Subcutaneous adipose tissue (tissue), 4 donors: ENCODE data around the gene RCBTB1. TPM values are rescaled to one million over a fixed set of nuclear protein-coding genes. Genes with fewer than 3 reads are reported as not detected.

ENCODE experiments used
- CTCF ChIP-seq: fragments of 450-650 bp; IDR thresholded peaks from one replicate; pipeline ENCODE4 v1.5.1; 2016; ENCODE audit warnings: low read depth, mild to moderate bottlenecking, control low read depth, antibody characterized with exemption, moderate library complexity
- total RNA-seq, 4 donors: library from RNA; depleted of rRNA; stranded (reverse); fragments of >200 nt; gene quantifications; one replicate each; pipeline ENCODE4 v1.1.0, GENCODE V29; 2016

RCBTB1 gene
- total RNA-seq, 4 donors from 2014 or later: 13.4 to 14.1 (median 13.9) TPM

GRCh38 chr13:49546561-49546960, 38.8 kb downstream of the RCBTB1 start:
- TF ChIP-seq CTCF: no peak

GRCh38 chr13:49545661-49546060, 39.7 kb downstream of the RCBTB1 start:
- no peak for TF ChIP-seq CTCF

GRCh38 chr13:49543656-49544055, 41.7 kb downstream of the RCBTB1 start:
- TF ChIP-seq CTCF: no peak

DNA sequence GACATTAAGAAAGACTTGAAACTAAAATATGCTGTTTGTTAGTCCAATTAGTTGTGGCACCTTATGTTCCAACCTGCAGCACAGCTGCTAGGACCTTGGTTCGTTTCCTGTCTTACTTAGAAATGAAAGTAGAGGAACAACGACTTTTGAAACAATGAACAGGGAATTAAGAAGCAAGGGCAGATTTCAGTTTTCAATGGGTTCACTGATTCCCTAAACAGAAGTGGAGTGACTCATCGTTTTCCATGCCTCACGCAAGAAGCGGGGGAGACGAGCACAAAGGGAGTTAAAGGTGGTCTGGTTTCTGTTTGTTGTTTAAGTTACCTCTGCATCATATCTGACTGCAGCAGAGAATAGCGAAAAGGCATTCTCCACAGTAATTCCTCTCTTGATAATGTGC, 44.8 kb downstream of the RCBTB1 start:
- TF ChIP-seq CTCF: no peak

DNA sequence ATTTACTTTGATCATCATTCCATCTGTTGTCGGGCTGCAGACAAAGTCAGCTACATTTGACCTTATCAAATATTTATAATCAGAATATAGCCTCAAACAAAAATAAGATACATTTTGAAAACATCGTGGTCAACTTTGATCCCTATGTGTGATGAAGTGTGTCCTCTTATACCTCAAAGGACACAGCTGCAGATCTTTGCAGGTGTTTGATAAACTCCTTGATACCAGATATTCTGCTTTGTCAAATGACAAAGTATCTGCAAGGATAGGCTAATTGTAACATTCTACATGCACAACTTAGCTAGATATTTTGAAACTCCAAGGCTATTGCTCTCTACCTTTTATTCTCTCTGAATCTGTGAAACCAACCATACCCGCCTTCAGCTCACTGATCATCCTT, 45.6 kb downstream of the RCBTB1 start:
- TF ChIP-seq CTCF: no peak

- no peak for TF ChIP-seq CTCF
These were observed 46.0 kb downstream of the RCBTB1 start for GRCh38 chr13:49539313-49539712.

DNA sequence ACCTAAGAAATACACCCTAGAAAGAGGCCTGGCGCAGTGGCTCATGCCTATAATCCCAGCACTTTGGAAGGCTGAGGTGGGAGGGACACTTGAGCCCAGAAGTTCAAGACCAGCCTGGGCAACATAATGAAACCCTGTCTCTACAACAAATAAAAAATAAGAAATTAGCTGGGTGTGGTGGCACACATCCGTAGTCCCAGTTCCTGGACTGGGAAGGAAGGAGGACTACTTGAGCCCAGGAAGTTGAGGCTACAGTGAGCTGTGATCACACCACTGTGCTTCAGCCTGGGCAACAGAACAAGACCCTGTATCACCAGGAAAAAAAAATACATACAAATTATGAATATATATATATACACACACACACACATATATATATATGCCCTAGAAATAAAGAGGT, 47.0 kb downstream of the RCBTB1 start:
- TF ChIP-seq CTCF: no peak
